H1 (cell line): ENCODE data around the gene CDCA4. TPM values are rescaled to one million over a fixed set of nuclear protein-coding genes. Genes with fewer than 3 reads are reported as not detected.

ENCODE experiments used
- CTCF ChIA-PET: fragments of 300-600 bp; sonication (Branson Sonifier 250); formaldehyde crosslinking; loops from one replicate; lab custom pipeline; 2021; ENCODE audit not compliant: partially characterized antibody; lab: Charles Lee
- POLR2A ChIA-PET: fragments of 300-600 bp; sonication (Branson Sonifier 250); formaldehyde crosslinking; loops from one replicate; lab custom pipeline; 2021; ENCODE audit warnings: inconsistent platforms; ENCODE audit not compliant: partially characterized antibody; lab: Charles Lee
- DNase-seq, 2 experiments: peaks; one replicate each; pipeline versions ENCODE4 v3.0.0 to v3.0.0-alpha.2; 2010 to 2022; ENCODE audit warnings: low spot score in 2 of 2, low read depth in 1 of 2, mixed read lengths in 1 of 2
- FAIRE-seq: peaks from 2 replicates; lab custom pipeline; 2011; peaks lifted over from hg19 to GRCh38; lab: Jason Lieb, UNC
- H2AFZ ChIP-seq: 2 replicates; pipeline ENCODE4 v1.8.1; 2012; ENCODE audit warnings: low read length, inconsistent platforms
- H2AK5ac ChIP-seq: 2 replicates; pipeline ENCODE4 v1.6.1; 2013; ENCODE audit warnings: low read depth, low read length
- H2BK120ac ChIP-seq: replicated peaks from 2 replicates; pipeline ENCODE3; 2013; ENCODE audit warnings: low read depth, low read length, inconsistent platforms
- H2BK12ac ChIP-seq: 2 replicates; pipeline ENCODE4 v1.6.1; 2013; ENCODE audit warnings: low read depth, low read length
- H2BK15ac ChIP-seq: 2 replicates; pipeline ENCODE4 v1.6.1; 2013; ENCODE audit warnings: low read length
- H2BK20ac ChIP-seq: 2 replicates; pipeline ENCODE4 v1.6.1; 2013; ENCODE audit warnings: low read length
- H2BK5ac ChIP-seq: 2 replicates; pipeline ENCODE4 v1.6.1; 2013; ENCODE audit warnings: low read depth, low read length
- H3K14ac ChIP-seq: 2 replicates; pipeline ENCODE4 v1.6.1; 2013; ENCODE audit warnings: inconsistent platforms; ENCODE audit not compliant: insufficient read length
- H3K18ac ChIP-seq: 2 replicates; pipeline ENCODE4 v1.6.1; 2013; ENCODE audit warnings: low read length; ENCODE audit errors: extremely low read depth
- H3K23ac ChIP-seq: 2 replicates; pipeline ENCODE4 v1.6.1; 2013; ENCODE audit warnings: inconsistent platforms; ENCODE audit not compliant: insufficient read length
- H3K23me2 ChIP-seq: 2 replicates; pipeline ENCODE4 v1.6.1; 2013; ENCODE audit warnings: low read depth, low read length
- H3K27ac ChIP-seq: 2 replicates; pipeline ENCODE4 v1.6.1; 2011; ENCODE audit warnings: low read depth, low read length, inconsistent platforms
- H3K27me3 ChIP-seq, 4 experiments: replicated peaks in 1 of 4; 1 replicate in 1 of 4; 2 replicates in 3 of 4; pipeline versions ENCODE4 v1.6.1 to v1.8.1; 2011 to 2013; ENCODE audit warnings: low read length in 3 of 4, mild to moderate bottlenecking in 3 of 4, inconsistent platforms in 2 of 4, mixed read lengths in 2 of 4, moderate library complexity in 1 of 4; ENCODE audit not compliant: control insufficient read depth in 3 of 4, insufficient read depth in 3 of 4; ENCODE audit errors: extremely low read depth in 1 of 4
- H3K36me3 ChIP-seq, 4 experiments: 2 replicates each; pipeline versions ENCODE4 v1.6.1 to v1.8.1; 2011 to 2013; ENCODE audit warnings: mild to moderate bottlenecking in 4 of 4, low read length in 3 of 4, moderate library complexity in 2 of 4, control low read depth in 1 of 4, inconsistent platforms in 1 of 4; ENCODE audit not compliant: insufficient read depth in 4 of 4, control insufficient read depth in 2 of 4
- H3K4ac ChIP-seq: replicated peaks from 2 replicates; pipeline ENCODE3; 2013; ENCODE audit warnings: low read length, low read depth, mixed read lengths, inconsistent platforms; ENCODE audit not compliant: insufficient read length
- H3K4me1 ChIP-seq, 4 experiments: replicated peaks in 1 of 4; 1 replicate in 1 of 4; 2 replicates in 3 of 4; pipeline versions ENCODE4 v1.6.1 to v1.8.1; 2011 to 2013; ENCODE audit warnings: low read length in 3 of 4, inconsistent platforms in 2 of 4, mixed read lengths in 1 of 4; ENCODE audit not compliant: insufficient read depth in 4 of 4, control insufficient read depth in 3 of 4
- H3K4me2 ChIP-seq, 2 experiments: 2 replicates each; pipeline versions ENCODE4 v1.6.1 to v1.8.1; 2011 to 2013; ENCODE audit warnings: low read depth in 2 of 2, low read length in 2 of 2, control low read depth in 1 of 2, inconsistent platforms in 1 of 2, mild to moderate bottlenecking in 1 of 2; ENCODE audit not compliant: insufficient read depth in 1 of 2
- H3K4me3 ChIP-seq, 4 experiments: fragments of 200-600, 300-600 bp in 1 of 4; sonication (generic), shearing (Covaris generic), sonication (Bioruptor Twin) in 1 of 4; 2 replicates each; pipeline versions ENCODE4 v1.5.1 to v1.8.1; 2011 to 2016; ENCODE audit warnings: low read length in 4 of 4, low read depth in 3 of 4, control low read depth in 2 of 4, inconsistent platforms in 2 of 4, mild to moderate bottlenecking in 2 of 4, mixed read lengths in 1 of 4, moderate library complexity in 1 of 4; ENCODE audit not compliant: insufficient read depth in 2 of 4; ENCODE audit errors: extremely low read depth in 1 of 4
- H3K56ac ChIP-seq: replicated peaks from 2 replicates; pipeline ENCODE3; 2013; ENCODE audit warnings: low read depth, mild to moderate bottlenecking, mixed read lengths, low read length, inconsistent platforms; ENCODE audit not compliant: insufficient read length
- H3K79me1 ChIP-seq: 2 replicates; pipeline ENCODE4 v1.6.1; 2013; ENCODE audit warnings: low read depth, low read length, control low read depth
- H3K79me2 ChIP-seq, 2 experiments: 2 replicates each; pipeline versions ENCODE4 v1.6.1 to v1.8.1; 2012 to 2013; ENCODE audit warnings: low read length in 2 of 2, mild to moderate bottlenecking in 2 of 2, inconsistent platforms in 1 of 2; ENCODE audit not compliant: insufficient read depth in 2 of 2, control insufficient read depth in 1 of 2
- H3K9ac ChIP-seq, 4 experiments: replicated peaks in 1 of 4; 1 replicate in 1 of 4; 2 replicates in 3 of 4; pipeline versions ENCODE4 v1.6.1 to v1.8.1; 2011 to 2013; ENCODE audit warnings: low read depth in 3 of 4, low read length in 3 of 4, control low read depth in 2 of 4, mild to moderate bottlenecking in 2 of 4, moderate library complexity in 2 of 4, inconsistent platforms in 1 of 4; ENCODE audit errors: extremely low read depth in 1 of 4
- H3K9me3 ChIP-seq, 2 experiments: 2 replicates each; pipeline versions ENCODE4 v1.6.1 to v1.8.1; 2012 to 2013; ENCODE audit warnings: mild to moderate bottlenecking in 2 of 2, moderate library complexity in 2 of 2, control low read depth in 1 of 2, inconsistent platforms in 1 of 2, low read depth in 1 of 2, low read length in 1 of 2, mixed read lengths in 1 of 2; ENCODE audit not compliant: insufficient read depth in 2 of 2
- H4K20me1 ChIP-seq, 2 experiments: replicated peaks in 1 of 2; 2 replicates each; pipeline versions ENCODE3 to v1.8.1; 2011 to 2013; ENCODE audit warnings: inconsistent platforms in 2 of 2, low read length in 2 of 2, mild to moderate bottlenecking in 1 of 2; ENCODE audit not compliant: insufficient read depth in 2 of 2, control insufficient read depth in 1 of 2
- H4K5ac ChIP-seq: 2 replicates; pipeline ENCODE4 v1.6.1; 2013; ENCODE audit warnings: low read length, low read depth, mixed read lengths, inconsistent platforms; ENCODE audit not compliant: insufficient read length
- H4K8ac ChIP-seq: 2 replicates; pipeline ENCODE4 v1.8.0; 2013; ENCODE audit warnings: mild to moderate bottlenecking, moderate library complexity, low read length, inconsistent platforms; ENCODE audit not compliant: insufficient read depth; ENCODE audit errors: extremely low read depth
- H4K91ac ChIP-seq: replicated peaks from 2 replicates; pipeline ENCODE3; 2013; ENCODE audit warnings: low read length, mixed read lengths, inconsistent platforms; ENCODE audit not compliant: insufficient read length
- CBX5 ChIP-seq: fragments of 300-800, 300-1000 bp; sonication (generic); IDR thresholded peaks from 2 replicates; pipeline ENCODE4 v1.7.1; 2016; ENCODE audit warnings: antibody characterized with exemption, low read length, low read depth
- CBX8 ChIP-seq: fragments of 300-800, 300-1000 bp; sonication (generic); IDR thresholded peaks from 2 replicates; pipeline ENCODE4 v1.7.1; 2016; ENCODE audit warnings: low read depth, low read length, borderline replicate concordance
- EZH2 ChIP-seq: fragments of 200-600 bp; sonication (generic); IDR thresholded peaks from 2 replicates; pipeline ENCODE4 v1.7.1; 2012; ENCODE audit warnings: low read depth, mild to moderate bottlenecking, moderate library complexity, low read length, inconsistent platforms; ENCODE audit not compliant: severe bottlenecking
- JUND ChIP-seq: IDR thresholded peaks from 2 replicates; pipeline ENCODE4 v1.6.1; 2011; ENCODE audit warnings: mild to moderate bottlenecking, improper control_type of control experiment, low read length
- MAFK ChIP-seq: IDR thresholded peaks from 2 replicates; pipeline ENCODE4 v1.6.1; 2012; ENCODE audit warnings: low read depth, mild to moderate bottlenecking, improper control_type of control experiment, low read length
- RFX5 ChIP-seq: IDR thresholded peaks from 2 replicates; pipeline ENCODE4 v1.6.1; 2011; ENCODE audit warnings: low read depth, low read length, improper control_type of control experiment, borderline replicate concordance
- SIRT6 ChIP-seq: IDR thresholded peaks from one replicate; pipeline ENCODE4 v1.7.1; 2012; ENCODE audit warnings: low read length, inconsistent platforms
- SP1 ChIP-seq: IDR thresholded peaks from 2 replicates; pipeline ENCODE4 v1.6.1; 2011; ENCODE audit warnings: low read depth, low read length
- TBP ChIP-seq: IDR thresholded peaks from 2 replicates; pipeline ENCODE4 v1.6.1; 2011; ENCODE audit warnings: low read depth, low read length, improper control_type of control experiment
- YY1 ChIP-seq: IDR thresholded peaks from 2 replicates; pipeline ENCODE4 v1.6.1; 2011; ENCODE audit warnings: low read depth, mild to moderate bottlenecking, low read length
- WGBS, 2 experiments: shearing (Covaris generic) in 1 of 2; methylation state at CpG; one replicate each; pipeline versions ENCODE4 v1.1.6 to v1.1.7; 2013 to 2015; ENCODE audit warnings: low lambda C conversion rate in 2 of 2, mixed read lengths in 2 of 2, inconsistent platforms in 1 of 2, low coverage in 1 of 2, missing lambda C conversion rate in 1 of 2; ENCODE audit not compliant: insufficient replicate concordance in 2 of 2, insufficient coverage in 1 of 2, insufficient read length in 1 of 2; ENCODE audit errors: extremely low coverage in 1 of 2, missing lambda C conversion rate in 1 of 2; 5-methylcytosine and 5-hydroxymethylcytosine counted together
- polyA plus RNA-seq, 7 experiments: library from polyadenylated mRNA; depleted of rRNA in 3 of 7; stranded (reverse) in 5 of 7; unstranded in 2 of 7; fragments of >200 nt in 5 of 7; fragments of 200-250 nt in 2 of 7; gene quantifications; 1 replicate in 5 of 7; 2 replicates in 1 of 7; 4 replicates in 1 of 7; pipeline versions ENCODE4 v1.2.1 to v1.2.3, GENCODE V29; 2011 to 2013; ENCODE audit warnings: missing spikeins in 2 of 7, mixed read lengths in 2 of 7
- total RNA-seq: library from RNA; stranded (reverse); fragmentation: NEBNext Ultra II Directional; extraction: Animal tissue kit (Norgen Biotek cat#: 25700); gene quantifications from 2 replicates; pipeline ENCODE4 v1.2.1, GENCODE V29; 2021
- TF ChIP-seq, protein P1 (sequence below), 3 experiments: IDR thresholded peaks; 1 replicate in 2 of 3; 2 replicates in 1 of 3; pipeline versions ENCODE4 v1.5.1 to v1.6.1; 2011; ENCODE audit warnings: low read length in 3 of 3, mild to moderate bottlenecking in 3 of 3, inconsistent platforms in 2 of 3, low read depth in 1 of 3, moderate library complexity in 1 of 3; ENCODE audit not compliant: insufficient read depth in 1 of 3; ENCODE audit errors: control extremely low read depth in 1 of 3

Gene CDCA4
- total and polyA plus RNA-seq, 2 of the 8 experiments (the other 6 are each of a cell fraction or from before 2014, with no cell fraction given) = 49.9 to 62.4 TPM

DNA sequence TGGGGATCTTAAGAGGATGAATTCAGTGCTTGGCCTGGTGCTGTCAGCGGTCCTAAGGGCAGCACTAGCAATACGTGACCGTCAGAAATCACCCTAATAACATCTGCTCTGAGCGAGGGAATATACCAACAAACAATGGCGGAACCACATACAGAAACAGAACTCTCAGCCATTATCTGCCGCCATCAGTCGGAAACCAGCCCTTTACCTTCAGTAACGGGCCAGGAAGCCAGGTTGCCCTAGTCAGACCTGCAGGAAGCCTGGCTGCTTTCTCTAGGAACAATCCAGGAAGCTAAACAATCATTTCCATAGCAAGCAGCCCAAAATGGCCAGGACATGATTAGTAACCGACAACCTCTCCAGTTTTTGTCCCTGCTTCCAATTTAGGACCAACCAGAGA lies 5.6 kb downstream of the CDCA4 start:
- no peak overlapping the region for H4K5ac ChIP-seq
- no peak overlapping the region; the same call in 1 of the 2 replicates for H2BK5ac ChIP-seq
- peaks cover 4 to 17% (median 12%) of the 10 kb centered on the region in 4 experiments; a peak in 6 of 7 replicates for H3K4me1 ChIP-seq
- H3K4me2 ChIP-seq = peak overlapping the region in 1 of 2 experiments; percentile 54; a peak in 2 of 4 replicates
- H3K79me2 ChIP-seq = peaks cover 74 to 96% of the 10 kb centered on the region in 2 experiments
- no peaks in the 10 kb centered on the region for H3K9me3 ChIP-seq
- H4K8ac ChIP-seq = no peak overlapping the region
- H2BK20ac ChIP-seq = no peak overlapping the region
- no peak overlapping the region for H3K23ac ChIP-seq
- no peak overlapping the region for H3K27ac ChIP-seq
- peaks cover 51 to 76% of the 10 kb centered on the region in 2 experiments for H4K20me1 ChIP-seq
- no peak overlapping the region for H3K18ac ChIP-seq
- H3K14ac ChIP-seq = no peak overlapping the region
- H3K9ac ChIP-seq = peak overlapping the region in 1 of 4 experiments; percentile 28; a peak in 1 of 7 replicates
- H3K56ac ChIP-seq = no peak overlapping the region
- no peak for DNase-seq
- FAIRE-seq = no peak
- POLR2A ChIA-PET = interaction anchor here (1.0 to 1.8 kb wide), 2 partner anchors 9 to 60 kb away, joined by 3 to 10 read pairs; no protein-coding TSS in a partner anchor
- H2BK120ac ChIP-seq = no peak overlapping the region
- H3K36me3 ChIP-seq = peaks cover 2 to 29% (median 14%) of the 10 kb centered on the region in 4 experiments; a peak in 7 of 8 replicates
- no peak overlapping the region for H3K4me3 ChIP-seq
- H3K23me2 ChIP-seq = peaks cover 12% of the 10 kb centered on the region
- no peak overlapping the region for H2AFZ ChIP-seq
- H4K91ac ChIP-seq = no peak overlapping the region
- H2BK15ac ChIP-seq = no peak overlapping the region
- H3K27me3 ChIP-seq = no peaks in the 10 kb centered on the region
- CTCF ChIA-PET = interaction anchor here (1.0 to 2.3 kb wide), 8 partner anchors 10 to 150 kb away, joined by 3 to 10 read pairs (median 5); no protein-coding TSS in a partner anchor
- 72% methylated on average over 9 of the region's 9 CpGs; no CpG with 5 or more reads in 1 of the 2 experiments for WGBS, 2 experiments
- no peak overlapping the region for H2AK5ac ChIP-seq
- peaks cover 20% of the 10 kb centered on the region for H3K79me1 ChIP-seq
- no peak overlapping the region for H2BK12ac ChIP-seq
- peak overlapping the region; percentile 6 for H3K4ac ChIP-seq
- no peak for TF ChIP-seq MAFK
- TF ChIP-seq CBX5 = no peak
- TF ChIP-seq TBP = no peak
- no peak for TF ChIP-seq YY1
- TF ChIP-seq JUND = no peak
- no peak for TF ChIP-seq CBX8
- TF ChIP-seq SP1 = no peak
- TF ChIP-seq RFX5 = no peak
- TF ChIP-seq, protein P1, sequence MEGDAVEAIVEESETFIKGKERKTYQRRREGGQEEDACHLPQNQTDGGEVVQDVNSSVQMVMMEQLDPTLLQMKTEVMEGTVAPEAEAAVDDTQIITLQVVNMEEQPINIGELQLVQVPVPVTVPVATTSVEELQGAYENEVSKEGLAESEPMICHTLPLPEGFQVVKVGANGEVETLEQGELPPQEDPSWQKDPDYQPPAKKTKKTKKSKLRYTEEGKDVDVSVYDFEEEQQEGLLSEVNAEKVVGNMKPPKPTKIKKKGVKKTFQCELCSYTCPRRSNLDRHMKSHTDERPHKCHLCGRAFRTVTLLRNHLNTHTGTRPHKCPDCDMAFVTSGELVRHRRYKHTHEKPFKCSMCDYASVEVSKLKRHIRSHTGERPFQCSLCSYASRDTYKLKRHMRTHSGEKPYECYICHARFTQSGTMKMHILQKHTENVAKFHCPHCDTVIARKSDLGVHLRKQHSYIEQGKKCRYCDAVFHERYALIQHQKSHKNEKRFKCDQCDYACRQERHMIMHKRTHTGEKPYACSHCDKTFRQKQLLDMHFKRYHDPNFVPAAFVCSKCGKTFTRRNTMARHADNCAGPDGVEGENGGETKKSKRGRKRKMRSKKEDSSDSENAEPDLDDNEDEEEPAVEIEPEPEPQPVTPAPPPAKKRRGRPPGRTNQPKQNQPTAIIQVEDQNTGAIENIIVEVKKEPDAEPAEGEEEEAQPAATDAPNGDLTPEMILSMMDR (IDR thresholded peaks at IDR 0.05; ENCODE audit: control extremely low read depth in 1 of 3, insufficient read depth in 1 of 3, low read depth in 1 of 3, low read length in 3 of 3) = no peak
- TF ChIP-seq EZH2 = no peak
- no peak for TF ChIP-seq SIRT6
